ENCODE measurements around the gene MYH10.

The MYH10 gene

DNA sequence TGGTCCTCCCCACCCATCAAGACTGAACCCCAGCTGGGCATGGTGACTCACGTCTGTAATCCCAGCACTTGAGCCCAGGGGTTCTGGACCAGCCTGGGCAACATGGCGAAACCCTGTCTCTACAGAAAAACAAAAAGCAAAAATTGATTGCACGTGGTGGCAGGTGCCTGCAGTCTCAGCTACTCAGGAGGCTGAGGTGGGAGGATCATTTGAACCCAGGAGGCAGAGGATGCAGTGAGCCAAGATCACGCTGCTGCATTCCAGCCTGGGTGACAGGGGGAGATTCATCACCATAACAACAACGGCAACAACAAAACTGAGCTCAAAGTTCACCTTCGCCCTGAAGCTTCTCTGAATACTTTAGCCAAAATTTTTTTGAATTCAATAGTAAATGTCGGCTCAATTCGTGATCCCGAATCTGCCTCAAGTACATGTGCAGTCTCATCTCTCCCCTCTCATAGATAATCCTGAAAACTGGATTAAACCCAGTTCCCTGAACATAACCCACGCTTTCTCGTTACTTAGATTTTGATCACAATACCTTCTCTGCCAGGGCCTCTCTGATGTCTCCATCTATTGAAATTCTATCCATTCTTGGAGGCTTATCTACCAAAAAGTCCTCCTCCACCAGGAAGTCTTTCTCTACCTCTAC, 13.5 kb upstream of the MYH10 start:
- peaks cover 0 to 2% of the 10 kb centered on the region in 2 donors for H3K4me1 ChIP-seq (ENCODE audit: control insufficient read depth in 2 of 2, insufficient read depth in 1 of 2, low read depth in 1 of 2, low read length in 2 of 2)
- no peaks in the 10 kb centered on the region for H3K9me3 ChIP-seq (replicated peaks in 1 of 2; ENCODE audit: control insufficient read depth in 2 of 2, insufficient read depth in 1 of 2, low read depth in 1 of 2, low read length in 2 of 2)

DNA sequence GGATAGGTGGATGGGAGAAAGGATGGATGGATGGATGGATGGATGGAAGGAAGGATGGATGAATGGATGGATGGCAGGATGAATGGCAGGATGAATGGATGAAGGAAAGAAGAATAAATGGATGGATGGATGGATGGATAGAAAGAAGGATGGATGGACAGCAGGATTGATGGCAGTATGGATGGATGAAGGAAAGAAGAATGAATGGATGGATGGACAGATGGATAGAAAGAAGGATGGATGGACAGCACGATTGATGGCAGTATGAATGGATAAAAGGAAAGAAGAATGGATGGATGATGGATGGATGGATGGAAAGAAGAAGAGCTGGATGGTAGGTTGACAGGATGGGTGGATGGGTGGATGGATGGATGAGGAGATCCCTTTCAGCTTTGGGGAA, 9.2 kb upstream of the MYH10 start:
- Histone ChIP-seq H2AK5ac (ENCODE audit: low read depth, low read length) (no peak overlapping the region), H2BK5ac (ENCODE audit: low read length) (no peak overlapping the region)

More for the DNA sequence above, 13.5 kb upstream of the MYH10 start:
- no peaks in the 10 kb centered on the region for H3K36me3 ChIP-seq (replicated peaks in 1 of 2; ENCODE audit: control insufficient read depth in 2 of 2, insufficient read depth in 2 of 2, low read length in 2 of 2)
- no peak overlapping the region for H2BK120ac ChIP-seq (ENCODE audit: low read depth, low read length)
- no peak overlapping the region for H3K4me2 ChIP-seq (ENCODE audit: insufficient read depth, low read length, poor library complexity, severe bottlenecking)
- H2AK5ac ChIP-seq (ENCODE audit: low read depth, low read length), result no peak overlapping the region
- no peak overlapping the region for H2BK12ac ChIP-seq (ENCODE audit: low read length)
- H3K9ac ChIP-seq (ENCODE audit: low read depth, low read length, poor library complexity), result no peak overlapping the region
- no peak for DNase-seq (ENCODE audit: low spot score)
- no peak overlapping the region for H3K27ac ChIP-seq (replicated peaks; ENCODE audit: low read length)
- H2BK5ac ChIP-seq (ENCODE audit: low read length), result no peak overlapping the region
- no peak overlapping the region for H3K14ac ChIP-seq (ENCODE audit: low read length)
- H2BK15ac ChIP-seq (ENCODE audit: low read length), result no peak overlapping the region
- H3K27me3 ChIP-seq (ENCODE audit: control insufficient read depth in 3 of 3, insufficient read depth in 3 of 3, low read depth in 1 of 3, low read length in 3 of 3), result no peaks in the 10 kb centered on the region
- no peak overlapping the region for H3K4ac ChIP-seq (ENCODE audit: low read length)
- H3K4me3 ChIP-seq (ENCODE audit: low read length in 2 of 2), result no peak overlapping the region
- H2AFZ ChIP-seq (ENCODE audit: low read length), result no peak overlapping the region
- no peak overlapping the region for H3K23ac ChIP-seq (ENCODE audit: low read depth, low read length, poor library complexity)
- no peak overlapping the region for H4K8ac ChIP-seq (ENCODE audit: low read depth, low read length)
- WGBS, 2 donors (ENCODE audit: extremely low coverage in 2 of 2, insufficient read length in 2 of 2, insufficient replicate concordance in 1 of 2), result no CpG with 5 or more reads among the region's 11 CpGs
- no peaks in the 10 kb centered on the region for H3K79me1 ChIP-seq (ENCODE audit: low read depth, low read length)
- H4K91ac ChIP-seq (ENCODE audit: low read depth, low read length, poor library complexity), result no peak overlapping the region
- no peak overlapping the region for H3K18ac ChIP-seq (ENCODE audit: low read length)

DNA sequence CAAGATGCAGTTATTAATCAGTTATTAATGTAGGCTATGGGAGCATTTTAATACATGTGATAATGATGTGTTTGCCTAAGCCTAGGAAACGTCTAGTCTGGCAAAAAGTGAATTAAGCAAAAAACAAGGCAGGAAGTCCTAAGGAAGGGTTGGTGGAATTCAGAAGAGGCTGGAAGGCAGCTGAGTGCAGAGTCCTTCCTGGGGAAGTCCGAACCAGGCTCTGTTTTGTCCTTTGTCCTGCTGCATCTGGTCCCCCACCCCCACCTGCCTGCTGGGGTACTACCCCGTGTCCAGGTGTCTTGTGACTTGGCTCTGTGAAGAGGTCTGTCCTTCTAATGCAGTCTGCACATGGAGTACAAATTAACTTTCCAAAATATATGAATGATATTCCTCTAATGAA, 1.5 kb upstream of the MYH10 start:
- Histone ChIP-seq H3K9me3 (replicated peaks in 1 of 2; ENCODE audit: control insufficient read depth in 2 of 2, insufficient read depth in 1 of 2, low read depth in 1 of 2, low read length in 2 of 2) (no peaks in the 10 kb centered on the region), H3K4me3 (ENCODE audit: low read length in 2 of 2) (peak overlapping the region in 1 of 2 donors; percentile 82), H3K9ac (ENCODE audit: low read depth, low read length, poor library complexity) (no peak overlapping the region), H3K4me2 (ENCODE audit: insufficient read depth, low read length, poor library complexity, severe bottlenecking) (no peak overlapping the region), H3K27me3 (ENCODE audit: control insufficient read depth in 3 of 3, insufficient read depth in 3 of 3, low read depth in 1 of 3, low read length in 3 of 3) (no peaks in the 10 kb centered on the region), H3K79me1 (ENCODE audit: low read depth, low read length) (peaks cover 4% of the 10 kb centered on the region), H4K91ac (ENCODE audit: low read depth, low read length, poor library complexity) (no peak overlapping the region), H3K23ac (ENCODE audit: low read depth, low read length, poor library complexity) (no peak overlapping the region), H3K4me1 (ENCODE audit: control insufficient read depth in 2 of 2, insufficient read depth in 1 of 2, low read depth in 1 of 2, low read length in 2 of 2) (peaks cover 12 to 21% of the 10 kb centered on the region in 2 donors), H4K8ac (ENCODE audit: low read depth, low read length) (no peak overlapping the region), H2BK5ac (ENCODE audit: low read length) (no peak overlapping the region), H2AFZ (ENCODE audit: low read length) (peak overlapping the region; percentile 56), H3K36me3 (replicated peaks in 1 of 2; ENCODE audit: control insufficient read depth in 2 of 2, insufficient read depth in 2 of 2, low read length in 2 of 2) (no peaks in the 10 kb centered on the region), H2BK15ac (ENCODE audit: low read length) (no peak overlapping the region), H3K18ac (ENCODE audit: low read length) (no peak overlapping the region), H3K4ac (ENCODE audit: low read length) (no peak overlapping the region), H2AK5ac (ENCODE audit: low read depth, low read length) (no peak overlapping the region), H2BK120ac (ENCODE audit: low read depth, low read length) (no peak overlapping the region), H2BK12ac (ENCODE audit: low read length) (no peak overlapping the region), H3K14ac (ENCODE audit: low read length) (no peak overlapping the region), H3K27ac (replicated peaks; ENCODE audit: low read length) (no peak overlapping the region)
- no CpG with 5 or more reads among the region's 3 CpGs for WGBS, 2 donors (ENCODE audit: extremely low coverage in 2 of 2, insufficient read length in 2 of 2, insufficient replicate concordance in 1 of 2)
- no peak for DNase-seq (ENCODE audit: low spot score)

More for the DNA sequence above, 9.2 kb upstream of the MYH10 start:
- Histone ChIP-seq H3K4me1 (ENCODE audit: control insufficient read depth in 2 of 2, insufficient read depth in 1 of 2, low read depth in 1 of 2, low read length in 2 of 2) (peaks cover 0 to 2% of the 10 kb centered on the region in 2 donors), H3K27me3 (ENCODE audit: control insufficient read depth in 3 of 3, insufficient read depth in 3 of 3, low read depth in 1 of 3, low read length in 3 of 3) (no peaks in the 10 kb centered on the region), H2BK12ac (ENCODE audit: low read length) (no peak overlapping the region), H3K4me2 (ENCODE audit: insufficient read depth, low read length, poor library complexity, severe bottlenecking) (no peak overlapping the region), H3K18ac (ENCODE audit: low read length) (no peak overlapping the region), H3K14ac (ENCODE audit: low read length) (no peak overlapping the region), H3K79me1 (ENCODE audit: low read depth, low read length) (no peaks in the 10 kb centered on the region), H3K23ac (ENCODE audit: low read depth, low read length, poor library complexity) (no peak overlapping the region), H4K8ac (ENCODE audit: low read depth, low read length) (no peak overlapping the region), H3K4ac (ENCODE audit: low read length) (no peak overlapping the region), H2BK15ac (ENCODE audit: low read length) (no peak overlapping the region), H2BK120ac (ENCODE audit: low read depth, low read length) (no peak overlapping the region), H3K4me3 (ENCODE audit: low read length in 2 of 2) (no peak overlapping the region), H4K91ac (ENCODE audit: low read depth, low read length, poor library complexity) (no peak overlapping the region), H3K36me3 (replicated peaks in 1 of 2; ENCODE audit: control insufficient read depth in 2 of 2, insufficient read depth in 2 of 2, low read length in 2 of 2) (no peaks in the 10 kb centered on the region), H3K9me3 (replicated peaks in 1 of 2; ENCODE audit: control insufficient read depth in 2 of 2, insufficient read depth in 1 of 2, low read depth in 1 of 2, low read length in 2 of 2) (no peaks in the 10 kb centered on the region), H3K9ac (ENCODE audit: low read depth, low read length, poor library complexity) (no peak overlapping the region), H3K27ac (replicated peaks; ENCODE audit: low read length) (no peak overlapping the region), H2AFZ (ENCODE audit: low read length) (no peak overlapping the region)
- 100% methylated on average over 1 of the region's 1 CpG; no CpG with 5 or more reads in 1 of the 2 donors for WGBS, 2 donors (ENCODE audit: extremely low coverage in 2 of 2, insufficient read length in 2 of 2, insufficient replicate concordance in 1 of 2)
- DNase-seq (ENCODE audit: low spot score), result no peak

DNA sequence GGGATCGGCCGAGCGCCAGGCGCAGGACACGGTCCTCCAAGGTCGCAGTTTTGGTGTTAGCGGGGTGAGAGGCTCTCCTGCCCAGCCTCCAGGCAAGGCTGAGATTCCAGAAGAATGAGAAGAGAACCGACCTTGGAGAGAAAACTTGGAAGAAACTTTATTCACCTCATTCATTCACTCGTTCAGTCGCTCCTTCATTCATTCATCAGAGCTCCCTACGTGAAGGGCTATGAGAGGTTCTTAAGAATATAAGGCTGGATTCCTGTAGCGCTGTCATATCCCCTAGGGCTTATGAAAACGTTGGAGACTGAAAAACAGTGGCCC, 991 bp upstream of the MYH10 start:
- no CpG with 5 or more reads among the region's 13 CpGs for WGBS, 2 donors (ENCODE audit: extremely low coverage in 2 of 2, insufficient read length in 2 of 2, insufficient replicate concordance in 1 of 2)
- no peaks in the 10 kb centered on the region for H3K27me3 ChIP-seq (ENCODE audit: control insufficient read depth in 3 of 3, insufficient read depth in 3 of 3, low read depth in 1 of 3, low read length in 3 of 3)
- H2AFZ ChIP-seq (ENCODE audit: low read length), result peak overlapping the region; percentile 97
- H2BK5ac ChIP-seq (ENCODE audit: low read length), result peak overlapping the region; percentile 82
- no peak overlapping the region for H2BK15ac ChIP-seq (ENCODE audit: low read length)
- peak overlapping the region; percentile 43 for H4K8ac ChIP-seq (ENCODE audit: low read depth, low read length)
- no peak overlapping the region for H2AK5ac ChIP-seq (ENCODE audit: low read depth, low read length)
- no peak overlapping the region for H2BK12ac ChIP-seq (ENCODE audit: low read length)
- H3K27ac ChIP-seq (replicated peaks; ENCODE audit: low read length), result peak overlapping the region; percentile 98
- H3K18ac ChIP-seq (ENCODE audit: low read length), result peak overlapping the region; percentile 95
- H3K9ac ChIP-seq (ENCODE audit: low read depth, low read length, poor library complexity), result peak overlapping the region; percentile 84
- no peaks in the 10 kb centered on the region for H3K36me3 ChIP-seq (replicated peaks in 1 of 2; ENCODE audit: control insufficient read depth in 2 of 2, insufficient read depth in 2 of 2, low read length in 2 of 2)
- DNase-seq (ENCODE audit: low spot score), result no peak
- peaks cover 12 to 21% of the 10 kb centered on the region in 2 donors for H3K4me1 ChIP-seq (ENCODE audit: control insufficient read depth in 2 of 2, insufficient read depth in 1 of 2, low read depth in 1 of 2, low read length in 2 of 2)
- no peak overlapping the region for H4K91ac ChIP-seq (ENCODE audit: low read depth, low read length, poor library complexity)
- H3K14ac ChIP-seq (ENCODE audit: low read length), result no peak overlapping the region
- peak overlapping the region; percentile 82 to 97 for H3K4me3 ChIP-seq (ENCODE audit: low read length in 2 of 2)
- no peak overlapping the region for H3K4ac ChIP-seq (ENCODE audit: low read length)
- H3K79me1 ChIP-seq (ENCODE audit: low read depth, low read length), result peaks cover 4% of the 10 kb centered on the region
- no peaks in the 10 kb centered on the region for H3K9me3 ChIP-seq (replicated peaks in 1 of 2; ENCODE audit: control insufficient read depth in 2 of 2, insufficient read depth in 1 of 2, low read depth in 1 of 2, low read length in 2 of 2)
- no peak overlapping the region for H2BK120ac ChIP-seq (ENCODE audit: low read depth, low read length)
- H3K23ac ChIP-seq (ENCODE audit: low read depth, low read length, poor library complexity), result no peak overlapping the region
- peak overlapping the region; percentile 93 for H3K4me2 ChIP-seq (ENCODE audit: insufficient read depth, low read length, poor library complexity, severe bottlenecking)
